C4-2B (cell line): ENCODE measurements around the gene LHFPL2.

Experiments
- ZFX ChIP-seq: fragments of 450-650 bp; IDR thresholded peaks from 2 replicates; pipeline ENCODE4 v1.6.1; 2017
- TF ChIP-seq, protein P1 (sequence below): fragments of 450-650 bp; conservative IDR thresholded peaks from 2 replicates; pipeline ENCODE4 v1.5.1; 2017; ENCODE audit warnings: mild to moderate bottlenecking

DNA sequence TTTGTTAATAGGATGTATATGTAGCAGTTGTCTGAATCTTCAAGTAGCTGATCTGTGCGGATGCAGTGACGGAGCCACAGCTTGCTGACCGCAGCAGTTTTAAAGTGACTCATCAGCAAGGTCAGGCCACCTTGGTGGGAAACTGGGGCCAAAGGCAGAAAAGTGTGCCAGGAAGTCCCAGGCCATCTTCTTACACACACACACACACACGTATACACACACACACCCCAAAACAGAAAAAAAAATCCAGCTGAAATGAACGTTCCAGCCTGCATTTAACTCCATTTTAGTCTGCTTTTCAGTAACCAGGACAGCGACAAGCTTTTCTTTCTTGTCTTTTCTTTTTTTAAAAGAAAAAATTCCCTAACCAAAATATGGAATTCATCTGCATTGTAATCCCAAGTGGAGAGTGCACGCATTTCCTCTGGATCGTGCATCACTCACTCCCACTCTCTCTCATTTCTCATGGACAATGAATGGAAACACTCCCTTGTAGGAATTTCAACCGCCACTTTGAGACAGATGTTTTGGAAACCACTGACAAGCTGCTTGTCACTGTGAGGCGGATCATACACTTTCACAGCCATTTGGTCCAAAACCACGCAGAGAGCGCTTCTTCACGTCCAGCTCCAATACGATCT, 103.9 kb downstream of the LHFPL2 start:
- TF ChIP-seq, protein P1, sequence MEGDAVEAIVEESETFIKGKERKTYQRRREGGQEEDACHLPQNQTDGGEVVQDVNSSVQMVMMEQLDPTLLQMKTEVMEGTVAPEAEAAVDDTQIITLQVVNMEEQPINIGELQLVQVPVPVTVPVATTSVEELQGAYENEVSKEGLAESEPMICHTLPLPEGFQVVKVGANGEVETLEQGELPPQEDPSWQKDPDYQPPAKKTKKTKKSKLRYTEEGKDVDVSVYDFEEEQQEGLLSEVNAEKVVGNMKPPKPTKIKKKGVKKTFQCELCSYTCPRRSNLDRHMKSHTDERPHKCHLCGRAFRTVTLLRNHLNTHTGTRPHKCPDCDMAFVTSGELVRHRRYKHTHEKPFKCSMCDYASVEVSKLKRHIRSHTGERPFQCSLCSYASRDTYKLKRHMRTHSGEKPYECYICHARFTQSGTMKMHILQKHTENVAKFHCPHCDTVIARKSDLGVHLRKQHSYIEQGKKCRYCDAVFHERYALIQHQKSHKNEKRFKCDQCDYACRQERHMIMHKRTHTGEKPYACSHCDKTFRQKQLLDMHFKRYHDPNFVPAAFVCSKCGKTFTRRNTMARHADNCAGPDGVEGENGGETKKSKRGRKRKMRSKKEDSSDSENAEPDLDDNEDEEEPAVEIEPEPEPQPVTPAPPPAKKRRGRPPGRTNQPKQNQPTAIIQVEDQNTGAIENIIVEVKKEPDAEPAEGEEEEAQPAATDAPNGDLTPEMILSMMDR = no peak
- no peak for TF ChIP-seq ZFX
